SU-DHL-6 (cell line): ENCODE data around the gene MYOM3.

Experiments used
- EZH2phosphoT487 ChIP-seq: fragments of 200-600 bp; sonication (generic), shearing (Covaris generic); conservative IDR thresholded peaks from 2 replicates; pipeline ENCODE4 v1.6.1; 2018; ENCODE audit warnings: mild to moderate bottlenecking, antibody characterized with exemption, low read length, moderate library complexity, mixed read lengths
- TF ChIP-seq, protein P1 (sequence below): fragments of 200-600 bp; sonication (generic); IDR thresholded peaks from one replicate; pipeline ENCODE4 v1.5.1; 2017; ENCODE audit warnings: antibody characterized with exemption, mild to moderate bottlenecking, low read length, moderate library complexity; ENCODE audit not compliant: insufficient read depth, poor library complexity, severe bottlenecking

- TF ChIP-seq, protein P1, sequence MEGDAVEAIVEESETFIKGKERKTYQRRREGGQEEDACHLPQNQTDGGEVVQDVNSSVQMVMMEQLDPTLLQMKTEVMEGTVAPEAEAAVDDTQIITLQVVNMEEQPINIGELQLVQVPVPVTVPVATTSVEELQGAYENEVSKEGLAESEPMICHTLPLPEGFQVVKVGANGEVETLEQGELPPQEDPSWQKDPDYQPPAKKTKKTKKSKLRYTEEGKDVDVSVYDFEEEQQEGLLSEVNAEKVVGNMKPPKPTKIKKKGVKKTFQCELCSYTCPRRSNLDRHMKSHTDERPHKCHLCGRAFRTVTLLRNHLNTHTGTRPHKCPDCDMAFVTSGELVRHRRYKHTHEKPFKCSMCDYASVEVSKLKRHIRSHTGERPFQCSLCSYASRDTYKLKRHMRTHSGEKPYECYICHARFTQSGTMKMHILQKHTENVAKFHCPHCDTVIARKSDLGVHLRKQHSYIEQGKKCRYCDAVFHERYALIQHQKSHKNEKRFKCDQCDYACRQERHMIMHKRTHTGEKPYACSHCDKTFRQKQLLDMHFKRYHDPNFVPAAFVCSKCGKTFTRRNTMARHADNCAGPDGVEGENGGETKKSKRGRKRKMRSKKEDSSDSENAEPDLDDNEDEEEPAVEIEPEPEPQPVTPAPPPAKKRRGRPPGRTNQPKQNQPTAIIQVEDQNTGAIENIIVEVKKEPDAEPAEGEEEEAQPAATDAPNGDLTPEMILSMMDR = no peak
- no peak for TF ChIP-seq EZH2phosphoT487
These were observed 12.8 kb downstream of the MYOM3 start for GRCh38 chr1:24098943-24099638.
